Hepatocyte (in vitro differentiated cells): ENCODE data around the gene TXNRD1.

Experiments
- EZH2 ChIP-seq: fragments of 200-600 bp; sonication (generic); IDR thresholded peaks from 2 replicates; pipeline ENCODE4 v1.6.1; 2016; ENCODE audit warnings: antibody characterized with exemption, mild to moderate bottlenecking, borderline replicate concordance
- EZH2phosphoT487 ChIP-seq: fragments of 200-600 bp; sonication (generic); IDR thresholded peaks from one replicate; pipeline ENCODE4 v1.6.1; 2018; ENCODE audit warnings: antibody characterized with exemption, mild to moderate bottlenecking, low read depth, moderate library complexity; ENCODE audit not compliant: unreplicated experiment, severe bottlenecking
- TF ChIP-seq, protein P1 (sequence below): fragments of 200-600 bp; sonication (generic); IDR thresholded peaks from 2 replicates; pipeline ENCODE4 v1.5.1; 2016; ENCODE audit warnings: antibody characterized with exemption, mild to moderate bottlenecking; ENCODE audit not compliant: poor library complexity

DNA sequence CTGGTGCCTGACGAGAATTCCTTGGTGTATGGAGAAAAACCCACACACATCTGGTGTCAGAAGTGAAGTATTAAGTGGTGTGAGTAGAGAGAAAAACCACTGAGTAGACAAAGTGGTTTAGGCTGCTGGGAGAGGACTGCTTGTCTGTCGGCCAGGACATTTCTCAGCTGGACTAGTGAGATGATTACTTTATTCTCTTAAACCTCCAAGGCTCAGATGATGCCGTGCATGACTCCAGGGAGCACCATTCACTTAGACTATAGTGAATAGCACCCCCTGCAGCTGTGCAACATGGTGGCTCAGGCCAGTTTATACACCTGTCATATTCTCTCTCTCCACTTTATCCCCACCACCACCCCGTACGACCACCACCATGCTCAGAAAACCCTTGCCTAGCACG is 49.1 kb upstream of the TXNRD1 start:
- TF ChIP-seq, protein P1, sequence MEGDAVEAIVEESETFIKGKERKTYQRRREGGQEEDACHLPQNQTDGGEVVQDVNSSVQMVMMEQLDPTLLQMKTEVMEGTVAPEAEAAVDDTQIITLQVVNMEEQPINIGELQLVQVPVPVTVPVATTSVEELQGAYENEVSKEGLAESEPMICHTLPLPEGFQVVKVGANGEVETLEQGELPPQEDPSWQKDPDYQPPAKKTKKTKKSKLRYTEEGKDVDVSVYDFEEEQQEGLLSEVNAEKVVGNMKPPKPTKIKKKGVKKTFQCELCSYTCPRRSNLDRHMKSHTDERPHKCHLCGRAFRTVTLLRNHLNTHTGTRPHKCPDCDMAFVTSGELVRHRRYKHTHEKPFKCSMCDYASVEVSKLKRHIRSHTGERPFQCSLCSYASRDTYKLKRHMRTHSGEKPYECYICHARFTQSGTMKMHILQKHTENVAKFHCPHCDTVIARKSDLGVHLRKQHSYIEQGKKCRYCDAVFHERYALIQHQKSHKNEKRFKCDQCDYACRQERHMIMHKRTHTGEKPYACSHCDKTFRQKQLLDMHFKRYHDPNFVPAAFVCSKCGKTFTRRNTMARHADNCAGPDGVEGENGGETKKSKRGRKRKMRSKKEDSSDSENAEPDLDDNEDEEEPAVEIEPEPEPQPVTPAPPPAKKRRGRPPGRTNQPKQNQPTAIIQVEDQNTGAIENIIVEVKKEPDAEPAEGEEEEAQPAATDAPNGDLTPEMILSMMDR: no peak
- TF ChIP-seq EZH2: no peak
- TF ChIP-seq EZH2phosphoT487: no peak
